K562 (cell line): Measurements from ENCODE around the gene ERAS. TPM values are rescaled to one million over a fixed set of nuclear protein-coding genes. Genes with fewer than 3 reads are reported as not detected.

Experiments
- BRF1 ChIP-seq: IDR thresholded peaks from 3 replicates; pipeline ENCODE4 v1.6.1; 2011; ENCODE audit warnings: borderline replicate concordance, mild to moderate bottlenecking; ENCODE audit not compliant: insufficient read length; ENCODE audit errors: extremely low read depth
- CBFB ChIP-seq: sonication (generic); formaldehyde crosslinking; IDR thresholded peaks from 2 replicates; pipeline ENCODE4 v1.4.0; 2020; ENCODE audit warnings: mild to moderate bottlenecking, missing genetic modification reagents
- CXXC5 ChIP-seq: fragments of 250-450 bp; sonication (Bioruptor Pico); IDR thresholded peaks from 2 replicates; pipeline ENCODE4 v1.8.0; 2022; ENCODE audit warnings: inconsistent platforms, mild to moderate bottlenecking, moderate library complexity
- DMBX1 ChIP-seq: fragments of 250-450 bp; sonication (Bioruptor Pico); IDR thresholded peaks from 2 replicates; pipeline ENCODE4 v1.8.0; 2022; ENCODE audit warnings: inconsistent platforms, mild to moderate bottlenecking, moderate library complexity, borderline replicate concordance
- FOXJ2 ChIP-seq: fragments of 200-800 bp; sonication (Bioruptor generic); IDR thresholded peaks from 2 replicates; pipeline ENCODE4 v1.6.1; 2016; ENCODE audit warnings: missing genetic modification characterization, missing compliant biosample characterization
- HDAC2 ChIP-seq: fragments of 450-650 bp; IDR thresholded peaks from 2 replicates; pipeline ENCODE4 v1.6.1; 2016; ENCODE audit warnings: mild to moderate bottlenecking
- KLF10 ChIP-seq: fragments of 250-450 bp; sonication (Bioruptor Pico); IDR thresholded peaks from 2 replicates; pipeline ENCODE4 v1.6.1; 2021; ENCODE audit warnings: matching md5 sums
- MEIS2 ChIP-seq: fragments of 450-650 bp; IDR thresholded peaks from 2 replicates; pipeline ENCODE4 v1.6.1; 2014; ENCODE audit warnings: mild to moderate bottlenecking; ENCODE audit not compliant: partially characterized antibody
- MYBL2 ChIP-seq, 2 experiments: fragments of 450-650 bp in 1 of 2; sonication (generic) in 1 of 2; formaldehyde crosslinking in 1 of 2; IDR thresholded peaks; 2 replicates each; pipeline versions ENCODE4 v1.6.1 to v1.8.1; 2017 to 2022; ENCODE audit warnings: borderline replicate concordance in 1 of 2, inconsistent platforms in 1 of 2, low read depth in 1 of 2, mild to moderate bottlenecking in 1 of 2, missing genetic modification reagents in 1 of 2, moderate library complexity in 1 of 2
- NCOA4 ChIP-seq: fragments of 450-650 bp; IDR thresholded peaks from 2 replicates; pipeline ENCODE4 v1.6.1; 2018; ENCODE audit warnings: mild to moderate bottlenecking; ENCODE audit not compliant: partially characterized antibody
- POLR2B ChIP-seq: fragments of 450-650 bp; IDR thresholded peaks from 2 replicates; pipeline ENCODE4 v1.6.1; 2018; ENCODE audit warnings: low read depth; ENCODE audit not compliant: partially characterized antibody
- POU5F1 ChIP-seq: fragments of 150-350 bp; IDR thresholded peaks from 2 replicates; pipeline ENCODE4 v1.6.1; 2014; ENCODE audit warnings: borderline replicate concordance, low read length, low read depth, mild to moderate bottlenecking; ENCODE audit not compliant: partially characterized antibody
- PTTG1 ChIP-seq: fragments of 450-650 bp; IDR thresholded peaks from 2 replicates; pipeline ENCODE4 v1.6.1; 2016; ENCODE audit warnings: low read depth, mild to moderate bottlenecking, missing genetic modification characterization, missing compliant biosample characterization
- SAFB ChIP-seq: fragments of 200-400 bp; formaldehyde crosslinking; IDR thresholded peaks from 2 replicates; pipeline ENCODE4 v1.6.1; 2017; ENCODE audit warnings: low read depth, low read length, borderline replicate concordance
- SREBF1 ChIP-seq: fragments of 150-350 bp; IDR thresholded peaks from 2 replicates; pipeline ENCODE4 v1.6.1; 2014; ENCODE audit warnings: antibody characterized with exemption, low read depth, low read length, borderline replicate concordance
- TOE1 ChIP-seq, 2 experiments: fragments of 450-650 bp in 1 of 2; sonication (generic) in 1 of 2; formaldehyde crosslinking in 1 of 2; IDR thresholded peaks; 2 replicates each; pipeline versions ENCODE4 v1.7.1 to v1.8.0; 2016 to 2022; ENCODE audit warnings: borderline replicate concordance in 2 of 2, mild to moderate bottlenecking in 2 of 2, antibody characterized with exemption in 1 of 2, inconsistent platforms in 1 of 2, low read depth in 1 of 2, missing genetic modification reagents in 1 of 2, moderate library complexity in 1 of 2
- ZNF174 ChIP-seq: fragments of 250-450 bp; sonication (Bioruptor Pico); IDR thresholded peaks from 2 replicates; pipeline ENCODE4 v1.4.0; 2020; ENCODE audit warnings: mild to moderate bottlenecking
- ZNF175 ChIP-seq: fragments of 200-800 bp; sonication (Bioruptor generic); IDR thresholded peaks from 2 replicates; pipeline ENCODE4 v1.6.1; 2016; ENCODE audit warnings: low read depth, mild to moderate bottlenecking, missing genetic modification characterization, missing compliant biosample characterization
- polyA plus RNA-seq, 8 experiments: library from polyadenylated mRNA; depleted of rRNA in 4 of 8; stranded (reverse) in 5 of 8; unstranded in 3 of 8; fragments of >200 nt; fragmentation: Nextera tagmentation in 2 of 8; fragmentation: Illumina TruSeq in 1 of 8; extraction: Ambion mirVana in 2 of 8; extraction: Trizol in 1 of 8; gene quantifications; 2 replicates each; pipeline versions ENCODE4 v1.2.1 to v1.2.3, GENCODE V29; 2011 to 2014; ENCODE audit warnings: inconsistent platforms in 1 of 8, missing spikeins in 1 of 8
- total RNA-seq, 7 experiments: library from RNA; depleted of rRNA in 6 of 7; stranded (reverse); fragments of >200 nt in 6 of 7; fragmentation: Illumina TruSeq in 2 of 7; extraction: Trizol in 2 of 7; gene quantifications; 2 replicates each; pipeline versions ENCODE4 v1.2.1 to v1.2.3, GENCODE V29; 2011 to 2021; ENCODE audit warnings: low replicate concordance in 1 of 7
- TF ChIP-seq, protein P1 (sequence below): sonication (generic); formaldehyde crosslinking; IDR thresholded peaks from 2 replicates; pipeline ENCODE4 v1.8.1; 2022; ENCODE audit warnings: missing genetic modification reagents
- TF ChIP-seq, protein P2 (sequence below): sonication (generic); IDR thresholded peaks from 2 replicates; pipeline ENCODE4 v1.6.1; 2016
- TF ChIP-seq, protein P3 (sequence below): fragments of 450-650 bp; IDR thresholded peaks from 2 replicates; pipeline ENCODE4 v1.6.1; 2017; ENCODE audit warnings: mild to moderate bottlenecking, moderate library complexity
- TF ChIP-seq, protein P4 (sequence below): fragments of 450-650 bp; IDR thresholded peaks from one replicate; pipeline ENCODE4 v1.6.1; 2018; ENCODE audit warnings: mild to moderate bottlenecking, moderate library complexity; ENCODE audit not compliant: partially characterized antibody

ERAS gene
- total and polyA plus RNA-seq, 9 of the 15 experiments (the other 6 are each of a cell fraction or from before 2014, with no cell fraction given), result 0.07 to 0.12 TPM; not detected in 7

DNA sequence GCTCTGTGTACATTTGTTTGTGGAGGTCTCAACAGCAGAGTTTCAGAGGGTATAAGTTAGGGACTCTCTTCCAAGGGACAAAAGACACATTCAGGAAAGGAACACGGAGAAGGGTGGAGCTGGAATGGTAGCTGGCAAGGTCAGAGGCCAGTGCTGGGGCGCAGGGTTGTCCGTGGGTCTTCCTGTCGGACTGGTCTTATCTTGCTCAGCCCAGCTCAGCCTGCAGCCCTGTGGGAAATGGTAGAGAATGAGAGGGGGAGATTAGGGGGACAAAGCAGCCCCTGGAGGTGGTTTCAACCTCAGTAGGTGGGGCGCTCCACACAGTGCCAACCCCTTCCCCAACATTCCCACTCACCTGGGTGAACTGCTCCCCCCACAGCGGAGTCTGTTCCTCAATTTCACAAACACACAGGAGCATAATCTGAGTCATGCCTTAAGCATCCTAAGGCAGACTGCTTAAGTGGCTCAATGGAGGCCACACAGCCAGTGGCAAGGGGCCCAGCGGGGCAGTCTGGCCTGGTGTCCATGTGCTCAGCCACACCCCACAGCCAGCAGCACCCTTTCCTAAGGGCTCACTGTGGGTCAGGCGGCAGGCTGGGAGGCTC, 31.3 kb upstream of the ERAS start (continued):
- TF ChIP-seq POLR2B (no peak), PTTG1 (tag) (no peak), NCOA4 (no peak), HDAC2 (no peak), BRF1 (no peak), ZNF174 (CRISPR knock-in tag) (no peak), POU5F1 (no peak), MEIS2 (no peak), TOE1 (IDR thresholded peaks at IDR 0.05; ENCODE audit: borderline replicate concordance) (no peak), TOE1 (CRISPR knock-in tag; IDR thresholded peaks at IDR 0.05; ENCODE audit: borderline replicate concordance, low read depth) (no peak), MYBL2 (IDR thresholded peaks at IDR 0.05; ENCODE audit: low read depth) (no peak), MYBL2 (CRISPR knock-in tag; IDR thresholded peaks at IDR 0.05; ENCODE audit: borderline replicate concordance) (no peak), DMBX1 (CRISPR knock-in tag) (no peak; the same call in 1 of the 2 replicates), CXXC5 (no peak), SREBF1 (no peak), ZNF175 (peak; percentile 52; the same call in 1 of the 2 replicates), FOXJ2 (tag) (no peak), SAFB (no peak), KLF10 (CRISPR knock-in tag) (no peak), CBFB (CRISPR knock-in tag) (no peak)
- TF ChIP-seq, protein P1, sequence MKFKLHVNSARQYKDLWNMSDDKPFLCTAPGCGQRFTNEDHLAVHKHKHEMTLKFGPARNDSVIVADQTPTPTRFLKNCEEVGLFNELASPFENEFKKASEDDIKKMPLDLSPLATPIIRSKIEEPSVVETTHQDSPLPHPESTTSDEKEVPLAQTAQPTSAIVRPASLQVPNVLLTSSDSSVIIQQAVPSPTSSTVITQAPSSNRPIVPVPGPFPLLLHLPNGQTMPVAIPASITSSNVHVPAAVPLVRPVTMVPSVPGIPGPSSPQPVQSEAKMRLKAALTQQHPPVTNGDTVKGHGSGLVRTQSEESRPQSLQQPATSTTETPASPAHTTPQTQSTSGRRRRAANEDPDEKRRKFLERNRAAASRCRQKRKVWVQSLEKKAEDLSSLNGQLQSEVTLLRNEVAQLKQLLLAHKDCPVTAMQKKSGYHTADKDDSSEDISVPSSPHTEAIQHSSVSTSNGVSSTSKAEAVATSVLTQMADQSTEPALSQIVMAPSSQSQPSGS, result no peak
- TF ChIP-seq, protein P2, sequence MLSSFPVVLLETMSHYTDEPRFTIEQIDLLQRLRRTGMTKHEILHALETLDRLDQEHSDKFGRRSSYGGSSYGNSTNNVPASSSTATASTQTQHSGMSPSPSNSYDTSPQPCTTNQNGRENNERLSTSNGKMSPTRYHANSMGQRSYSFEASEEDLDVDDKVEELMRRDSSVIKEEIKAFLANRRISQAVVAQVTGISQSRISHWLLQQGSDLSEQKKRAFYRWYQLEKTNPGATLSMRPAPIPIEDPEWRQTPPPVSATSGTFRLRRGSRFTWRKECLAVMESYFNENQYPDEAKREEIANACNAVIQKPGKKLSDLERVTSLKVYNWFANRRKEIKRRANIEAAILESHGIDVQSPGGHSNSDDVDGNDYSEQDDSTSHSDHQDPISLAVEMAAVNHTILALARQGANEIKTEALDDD, result no peak
- TF ChIP-seq, protein P3, sequence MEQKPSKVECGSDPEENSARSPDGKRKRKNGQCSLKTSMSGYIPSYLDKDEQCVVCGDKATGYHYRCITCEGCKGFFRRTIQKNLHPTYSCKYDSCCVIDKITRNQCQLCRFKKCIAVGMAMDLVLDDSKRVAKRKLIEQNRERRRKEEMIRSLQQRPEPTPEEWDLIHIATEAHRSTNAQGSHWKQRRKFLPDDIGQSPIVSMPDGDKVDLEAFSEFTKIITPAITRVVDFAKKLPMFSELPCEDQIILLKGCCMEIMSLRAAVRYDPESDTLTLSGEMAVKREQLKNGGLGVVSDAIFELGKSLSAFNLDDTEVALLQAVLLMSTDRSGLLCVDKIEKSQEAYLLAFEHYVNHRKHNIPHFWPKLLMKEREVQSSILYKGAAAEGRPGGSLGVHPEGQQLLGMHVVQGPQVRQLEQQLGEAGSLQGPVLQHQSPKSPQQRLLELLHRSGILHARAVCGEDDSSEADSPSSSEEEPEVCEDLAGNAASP, result no peak
- TF ChIP-seq, protein P4, sequence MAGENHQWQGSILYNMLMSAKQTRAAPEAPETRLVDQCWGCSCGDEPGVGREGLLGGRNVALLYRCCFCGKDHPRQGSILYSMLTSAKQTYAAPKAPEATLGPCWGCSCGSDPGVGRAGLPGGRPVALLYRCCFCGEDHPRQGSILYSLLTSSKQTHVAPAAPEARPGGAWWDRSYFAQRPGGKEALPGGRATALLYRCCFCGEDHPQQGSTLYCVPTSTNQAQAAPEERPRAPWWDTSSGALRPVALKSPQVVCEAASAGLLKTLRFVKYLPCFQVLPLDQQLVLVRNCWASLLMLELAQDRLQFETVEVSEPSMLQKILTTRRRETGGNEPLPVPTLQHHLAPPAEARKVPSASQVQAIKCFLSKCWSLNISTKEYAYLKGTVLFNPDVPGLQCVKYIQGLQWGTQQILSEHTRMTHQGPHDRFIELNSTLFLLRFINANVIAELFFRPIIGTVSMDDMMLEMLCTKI, result no peak
